GM19025 (cell line): ENCODE results near the gene SLC35G3.
"Not testable (repeated sequence)": the region's sequence is repeated elsewhere in the genome, so short reads cannot be mapped to it uniquely, and the experiment has no call there.

Experiments
- ATAC-seq: cut with Tn5 transposase; IDR thresholded peaks from one replicate; pipeline ENCODE4 v1.9.1; 2021; ENCODE audit warnings: mild to moderate bottlenecking, low read depth, moderate library complexity; ENCODE audit not compliant: unreplicated experiment

Gene SLC35G3

GRCh38 chr17:35212668-35213067, 18.5 kb upstream of the SLC35G3 start:
- no peak for ATAC-seq

DNA sequence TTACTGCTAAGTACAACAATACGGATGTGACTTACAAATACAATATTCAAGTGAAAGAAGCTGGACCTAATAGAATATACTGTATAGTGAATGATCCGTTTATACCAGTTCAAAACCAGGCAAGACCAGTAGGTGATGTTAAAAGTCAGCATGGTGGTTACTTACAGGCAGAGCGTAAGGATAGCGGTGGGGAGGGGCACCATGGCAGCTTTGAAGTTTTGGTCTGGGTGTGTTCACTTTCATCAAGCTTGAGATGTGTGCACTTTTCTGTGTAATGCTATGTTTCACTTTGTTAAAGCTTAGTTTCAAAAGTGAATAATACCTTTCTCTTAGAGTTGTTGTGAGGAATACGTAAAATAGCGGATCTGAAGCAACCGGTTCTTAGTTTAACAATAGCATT, 16.5 kb upstream of the SLC35G3 start:
- no peak for ATAC-seq

DNA sequence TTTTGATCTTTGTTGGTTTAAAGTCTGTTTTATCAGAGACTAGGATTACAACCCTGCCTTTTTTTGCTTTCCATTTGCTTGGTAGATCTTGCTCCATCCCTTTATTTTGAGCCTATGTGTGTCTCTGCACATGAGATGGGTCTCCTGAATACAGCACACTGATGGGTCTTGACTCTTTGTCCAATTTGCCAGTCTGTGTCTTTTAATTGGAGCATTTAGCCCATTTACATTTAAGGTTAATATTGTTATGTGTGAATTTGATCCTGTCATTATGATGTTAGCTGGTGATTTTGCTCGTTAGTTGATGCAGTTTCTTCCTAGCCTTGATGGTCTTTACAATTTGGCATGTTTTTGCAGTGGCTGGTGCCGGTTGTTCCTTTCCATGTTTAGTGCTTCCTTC, 8.4 kb upstream of the SLC35G3 start:
- ATAC-seq = not testable (repeated sequence)

DNA sequence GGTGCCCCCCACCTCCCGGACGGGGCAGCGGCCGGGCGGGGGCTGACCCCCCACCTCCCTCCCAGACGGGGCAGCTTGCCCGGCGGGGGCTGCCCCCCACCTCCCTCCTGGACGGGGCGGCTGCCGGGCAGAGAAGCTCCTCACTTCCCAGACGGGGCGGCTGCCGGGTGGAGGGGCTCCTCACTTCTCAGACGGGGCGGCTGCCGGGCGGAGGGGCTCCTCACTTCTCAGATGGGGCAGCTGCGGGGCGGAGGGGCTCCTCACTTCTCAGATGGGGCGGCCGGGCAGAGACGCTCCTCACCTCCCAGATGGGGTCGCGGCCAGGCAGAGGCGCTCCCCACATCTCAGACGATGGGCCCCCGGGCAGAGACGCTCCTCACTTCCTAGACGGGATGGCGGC, 869 bp upstream of the SLC35G3 start:
- ATAC-seq = not testable (repeated sequence)

DNA sequence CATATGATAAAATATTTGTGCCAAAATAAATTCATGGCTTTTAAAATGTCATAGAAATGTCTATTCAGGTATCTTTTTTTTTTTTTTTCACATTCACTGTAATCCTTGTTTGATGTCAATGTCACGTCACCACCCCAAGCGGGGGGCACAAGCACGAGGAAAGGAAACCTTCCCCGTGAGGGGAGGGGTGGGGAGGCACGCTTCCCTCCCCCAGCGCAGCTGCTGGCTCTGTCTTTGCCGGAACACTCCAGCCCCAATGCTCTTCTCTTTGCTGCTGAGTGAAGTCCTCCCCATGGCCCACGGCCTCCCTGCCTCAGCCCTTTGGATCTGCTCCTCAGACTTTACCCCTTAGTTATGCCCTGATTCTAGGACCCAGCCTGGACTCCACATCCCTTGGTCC, 1.5 kb downstream of the SLC35G3 start:
- no peak for ATAC-seq

DNA sequence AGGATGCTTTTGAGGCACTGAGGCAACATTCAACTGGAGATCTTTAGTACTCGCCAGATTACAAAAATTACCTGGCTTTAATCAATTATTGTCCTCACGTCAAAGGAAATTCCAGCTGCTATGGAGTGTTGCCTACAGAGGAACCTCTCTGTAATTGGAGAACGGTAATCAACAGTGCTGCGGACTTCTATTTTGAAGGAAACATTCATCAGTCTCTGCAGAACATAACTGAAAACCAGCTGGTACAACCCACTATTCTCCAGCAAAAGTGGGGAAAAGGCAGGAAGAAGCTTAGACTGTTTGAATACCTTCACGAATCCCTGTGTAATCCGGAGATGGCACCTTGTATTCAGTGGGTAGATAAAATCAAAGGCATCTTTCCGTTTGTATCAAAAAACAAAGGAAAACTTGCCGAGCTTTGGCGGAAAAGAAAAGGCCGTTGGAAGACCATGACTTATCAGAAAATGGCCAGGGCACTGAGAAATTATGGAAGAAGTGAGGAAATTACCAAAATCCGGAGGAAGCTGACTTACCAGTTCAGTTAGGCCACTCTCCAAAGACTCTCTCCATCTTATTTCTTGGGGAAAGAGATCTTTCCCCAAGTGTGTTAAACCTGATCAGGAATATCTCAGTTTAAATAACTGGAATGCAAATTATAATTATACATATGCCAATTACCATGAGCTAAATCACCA, 3.0 kb downstream of the SLC35G3 start:
- ATAC-seq = no peak

DNA sequence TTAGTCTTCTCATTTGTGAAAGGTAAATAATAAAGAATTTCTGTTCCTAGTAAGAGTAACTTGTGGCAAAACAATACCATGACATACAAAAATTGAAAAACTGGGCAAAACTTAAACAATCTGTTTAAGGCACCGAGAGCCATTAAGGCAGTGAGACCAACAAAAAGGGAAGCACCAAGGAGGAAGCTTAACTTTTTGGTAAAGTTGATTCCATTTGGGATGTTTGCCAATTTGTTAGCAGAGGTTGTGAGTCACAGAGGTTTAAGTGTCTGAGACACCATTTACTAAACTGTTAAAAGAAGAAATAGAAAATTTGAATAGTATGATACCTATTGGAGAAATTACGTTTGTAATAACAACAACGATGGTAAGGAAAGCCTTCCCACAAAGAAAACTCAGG, 4.9 kb downstream of the SLC35G3 start:
- ATAC-seq = no peak

- no peak for ATAC-seq
Measured at GRCh38 chr17:35188111-35188510, 6.1 kb downstream of the SLC35G3 start.

- no peak for ATAC-seq
Measured at GRCh38 chr17:35187481-35187880, 6.7 kb downstream of the SLC35G3 start.

DNA sequence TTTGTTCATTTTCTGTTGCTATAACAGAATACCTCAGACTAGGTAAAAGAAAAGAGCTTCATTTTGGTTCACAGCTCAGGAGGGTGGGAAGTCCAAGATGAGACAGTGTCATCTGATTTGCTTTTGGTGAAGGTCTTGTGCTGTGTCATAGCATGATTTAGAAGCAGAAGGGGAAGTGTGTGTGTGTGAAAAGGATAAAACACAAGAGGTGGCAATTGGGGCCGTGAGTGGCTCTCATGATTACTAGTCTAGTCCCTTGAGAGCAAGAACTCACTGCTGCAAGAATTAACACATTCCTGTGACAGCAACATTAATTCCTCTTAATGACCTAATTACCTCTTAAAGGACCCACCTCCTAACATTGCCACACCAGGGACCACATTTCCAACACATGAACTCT, 8.3 kb downstream of the SLC35G3 start:
- no peak for ATAC-seq

- ATAC-seq = no peak
Measured at GRCh38 chr17:35184274-35184673, 9.9 kb downstream of the SLC35G3 start.

GRCh38 chr17:35183332-35183731, 10.9 kb downstream of the SLC35G3 start:
- no peak for ATAC-seq

GRCh38 chr17:35179379-35179778, 14.8 kb downstream of the SLC35G3 start:
- not testable (repeated sequence) for ATAC-seq

DNA sequence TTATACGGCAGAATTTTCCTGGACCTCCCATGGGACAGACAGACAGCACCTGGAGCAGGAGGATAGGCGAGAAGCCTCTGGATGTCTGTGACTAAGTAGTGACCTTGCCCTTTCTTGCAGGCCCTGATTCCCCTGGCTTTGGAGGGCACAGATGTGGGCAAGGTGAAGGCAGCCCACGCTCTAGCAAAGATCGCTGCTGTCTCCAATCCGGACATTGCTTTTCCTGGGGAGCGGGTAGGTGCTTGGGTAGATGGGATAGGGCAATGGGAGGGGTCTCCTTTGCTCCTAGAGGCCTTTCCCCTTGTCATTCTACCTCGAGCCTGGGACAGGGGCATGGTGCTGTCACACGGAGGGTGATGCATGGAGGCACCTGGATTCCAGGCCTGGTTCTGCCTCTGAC, 17.3 kb downstream of the SLC35G3 start:
- ATAC-seq = no peak

DNA sequence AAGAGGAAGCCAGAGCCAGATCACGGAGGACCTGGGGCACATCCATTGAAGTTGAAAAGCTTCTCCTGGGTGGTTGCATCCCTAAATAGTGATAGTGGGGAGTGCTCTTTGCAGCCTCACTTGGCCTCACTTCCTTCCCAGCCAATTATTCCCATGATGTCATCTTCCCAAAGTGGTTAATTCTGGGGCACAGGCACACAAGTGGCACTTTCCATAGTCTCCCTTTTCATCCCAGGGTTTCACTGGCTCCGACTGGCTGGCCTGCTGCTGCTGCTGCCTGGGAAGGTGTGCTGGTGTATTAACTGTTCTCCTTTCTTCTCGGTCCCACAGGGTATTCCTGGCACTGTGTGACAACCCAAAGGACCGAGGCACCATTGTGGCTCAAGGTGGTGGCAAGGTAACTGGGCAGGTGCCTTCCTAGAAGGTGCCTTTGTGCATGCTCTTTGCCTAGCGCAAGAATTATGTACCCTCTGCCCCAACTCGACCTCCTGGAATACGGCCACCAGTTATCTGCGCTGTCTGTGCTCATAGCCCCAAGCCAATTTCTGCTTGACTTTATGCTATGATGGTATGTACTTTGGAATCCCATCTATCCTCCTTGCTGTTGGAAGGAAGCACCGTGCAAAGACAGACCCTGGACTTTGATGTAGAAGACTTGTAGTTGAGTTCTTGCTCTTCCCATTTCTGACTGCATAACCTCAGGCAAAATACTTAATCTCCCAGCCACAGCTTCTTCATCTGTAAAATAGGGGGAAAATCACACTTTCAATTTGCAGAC, 18.4 kb downstream of the SLC35G3 start:
- no peak for ATAC-seq

DNA sequence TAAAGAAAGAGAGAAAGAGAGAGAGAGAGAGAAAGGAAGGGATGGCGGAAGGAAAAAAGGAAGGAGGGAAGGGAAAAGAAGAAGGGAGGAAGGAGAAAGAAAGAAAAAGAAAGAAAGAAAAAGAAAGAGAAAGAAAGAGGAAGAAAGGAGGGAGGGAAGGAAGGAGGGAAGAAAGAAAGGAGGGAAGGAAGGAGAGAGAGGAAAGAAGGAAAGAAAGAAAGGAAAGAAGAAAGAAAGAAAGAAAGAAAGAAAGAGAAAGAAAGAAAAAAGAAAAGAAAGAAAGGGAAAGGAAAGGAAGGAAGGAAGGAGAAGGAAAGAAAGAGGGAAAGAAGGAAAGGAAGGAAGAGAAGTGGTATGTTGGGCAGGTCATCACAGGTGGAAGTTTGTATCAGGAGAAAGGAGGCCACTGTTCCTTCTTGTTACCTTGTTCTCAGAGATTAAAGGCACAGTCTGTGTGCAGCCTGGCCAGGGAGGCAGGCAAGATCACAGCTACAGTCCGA, 19.3 kb downstream of the SLC35G3 start:
- no peak for ATAC-seq

- not testable (repeated sequence) for ATAC-seq
Measured at GRCh38 chr17:35172321-35172720, 21.9 kb downstream of the SLC35G3 start.

GRCh38 chr17:35171834-35172233, 22.4 kb downstream of the SLC35G3 start:
- no peak for ATAC-seq

DNA sequence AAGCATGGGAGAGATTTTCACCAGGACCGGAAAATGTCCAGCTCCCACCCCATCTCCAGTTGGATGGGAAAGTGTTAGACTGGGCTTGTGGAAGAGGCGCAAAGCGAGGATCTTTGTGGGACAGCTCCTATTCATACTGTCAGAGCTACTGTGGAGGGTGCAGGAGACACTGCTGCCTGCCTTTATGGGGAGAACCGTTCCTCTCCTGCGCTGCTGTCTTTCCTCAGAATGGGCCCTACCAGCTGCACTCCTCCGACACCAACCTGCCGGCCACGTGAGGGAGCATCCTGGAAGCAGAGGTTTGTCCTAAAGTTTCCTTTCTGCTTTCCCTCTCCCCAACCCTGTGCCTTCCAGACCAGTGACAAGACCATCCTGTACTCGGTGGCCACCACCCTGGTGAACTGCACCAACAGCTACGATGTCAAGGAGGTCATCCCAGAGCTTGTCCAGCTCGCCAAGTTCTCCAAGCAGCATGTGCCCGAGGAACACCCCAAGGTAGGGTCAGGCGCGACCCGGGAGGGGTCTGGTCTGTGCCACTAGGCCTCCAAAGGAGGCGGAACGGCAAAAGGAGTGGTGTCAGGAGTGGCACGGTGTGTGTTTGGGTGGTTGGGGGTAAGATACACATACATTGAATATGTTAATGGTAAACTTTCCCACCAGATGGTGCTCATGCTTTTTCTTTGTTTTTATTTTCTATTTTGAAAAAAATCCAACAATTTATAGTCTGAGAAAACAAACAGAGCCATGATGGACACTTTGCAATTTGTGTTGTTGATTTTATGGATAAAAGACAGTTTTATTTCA, 23.0 kb downstream of the SLC35G3 start:
- ATAC-seq = no peak

DNA sequence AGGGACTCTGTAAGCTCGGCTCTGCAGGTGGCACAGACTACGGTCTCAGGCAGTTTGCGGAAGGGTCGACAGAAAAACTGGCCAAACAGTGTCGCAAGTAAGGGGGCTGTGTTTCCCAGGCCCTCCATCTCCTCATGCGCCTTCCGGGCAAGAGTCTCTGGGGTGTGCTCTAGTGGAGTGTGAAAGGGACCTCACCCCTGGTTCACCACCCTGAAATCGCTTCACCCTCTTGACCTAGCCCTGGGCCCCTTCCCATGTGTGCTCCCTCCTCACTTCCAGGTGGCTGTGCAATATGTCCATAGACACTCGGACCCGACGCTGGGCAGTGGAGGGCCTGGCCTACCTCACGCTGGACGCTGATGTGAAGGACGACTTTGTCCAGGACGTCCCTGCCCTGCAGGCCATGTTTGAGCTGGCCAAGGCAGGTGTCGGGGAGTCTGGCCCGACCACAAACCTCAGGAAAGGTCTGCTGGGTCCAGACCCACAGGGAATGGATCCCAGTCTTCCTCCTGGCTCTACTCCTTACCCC, 24.3 kb downstream of the SLC35G3 start:
- no peak for ATAC-seq

GRCh38 chr17:35167666-35168065, 26.5 kb downstream of the SLC35G3 start:
- ATAC-seq = no peak
